H1 (cell line): ENCODE measurements around the gene PLCB1. TPM values are rescaled to one million over a fixed set of nuclear protein-coding genes. Genes with fewer than 3 reads are reported as not detected.

Source experiments
- CTCF ChIA-PET: fragments of 300-600 bp; sonication (Branson Sonifier 250); formaldehyde crosslinking; loops from one replicate; lab custom pipeline; 2021; ENCODE audit not compliant: partially characterized antibody; lab: Charles Lee
- POLR2A ChIA-PET: fragments of 300-600 bp; sonication (Branson Sonifier 250); formaldehyde crosslinking; loops from one replicate; lab custom pipeline; 2021; ENCODE audit warnings: inconsistent platforms; ENCODE audit not compliant: partially characterized antibody; lab: Charles Lee
- DNase-seq, 2 experiments: peaks; one replicate each; pipeline versions ENCODE4 v3.0.0 to v3.0.0-alpha.2; 2010 to 2022; ENCODE audit warnings: low spot score in 2 of 2, low read depth in 1 of 2, mixed read lengths in 1 of 2
- FAIRE-seq: peaks from 2 replicates; lab custom pipeline; 2011; peaks lifted over from hg19 to GRCh38; lab: Jason Lieb, UNC
- H2AFZ ChIP-seq: 2 replicates; pipeline ENCODE4 v1.8.1; 2012; ENCODE audit warnings: low read length, inconsistent platforms
- H2AK5ac ChIP-seq: 2 replicates; pipeline ENCODE4 v1.6.1; 2013; ENCODE audit warnings: low read depth, low read length
- H2BK120ac ChIP-seq: replicated peaks from 2 replicates; pipeline ENCODE3; 2013; ENCODE audit warnings: low read depth, low read length, inconsistent platforms
- H2BK12ac ChIP-seq: 2 replicates; pipeline ENCODE4 v1.6.1; 2013; ENCODE audit warnings: low read depth, low read length
- H2BK15ac ChIP-seq: 2 replicates; pipeline ENCODE4 v1.6.1; 2013; ENCODE audit warnings: low read length
- H2BK20ac ChIP-seq: 2 replicates; pipeline ENCODE4 v1.6.1; 2013; ENCODE audit warnings: low read length
- H2BK5ac ChIP-seq: 2 replicates; pipeline ENCODE4 v1.6.1; 2013; ENCODE audit warnings: low read depth, low read length
- H3K14ac ChIP-seq: 2 replicates; pipeline ENCODE4 v1.6.1; 2013; ENCODE audit warnings: inconsistent platforms; ENCODE audit not compliant: insufficient read length
- H3K18ac ChIP-seq: 2 replicates; pipeline ENCODE4 v1.6.1; 2013; ENCODE audit warnings: low read length; ENCODE audit errors: extremely low read depth
- H3K23ac ChIP-seq: 2 replicates; pipeline ENCODE4 v1.6.1; 2013; ENCODE audit warnings: inconsistent platforms; ENCODE audit not compliant: insufficient read length
- H3K23me2 ChIP-seq: 2 replicates; pipeline ENCODE4 v1.6.1; 2013; ENCODE audit warnings: low read depth, low read length
- H3K27ac ChIP-seq: 2 replicates; pipeline ENCODE4 v1.6.1; 2011; ENCODE audit warnings: low read depth, low read length, inconsistent platforms
- H3K27me3 ChIP-seq, 4 experiments: replicated peaks in 1 of 4; 1 replicate in 1 of 4; 2 replicates in 3 of 4; pipeline versions ENCODE4 v1.6.1 to v1.8.1; 2011 to 2013; ENCODE audit warnings: low read length in 3 of 4, mild to moderate bottlenecking in 3 of 4, inconsistent platforms in 2 of 4, mixed read lengths in 2 of 4, moderate library complexity in 1 of 4; ENCODE audit not compliant: control insufficient read depth in 3 of 4, insufficient read depth in 3 of 4; ENCODE audit errors: extremely low read depth in 1 of 4
- H3K36me3 ChIP-seq, 4 experiments: 2 replicates each; pipeline versions ENCODE4 v1.6.1 to v1.8.1; 2011 to 2013; ENCODE audit warnings: mild to moderate bottlenecking in 4 of 4, low read length in 3 of 4, moderate library complexity in 2 of 4, control low read depth in 1 of 4, inconsistent platforms in 1 of 4; ENCODE audit not compliant: insufficient read depth in 4 of 4, control insufficient read depth in 2 of 4
- H3K4ac ChIP-seq: replicated peaks from 2 replicates; pipeline ENCODE3; 2013; ENCODE audit warnings: low read length, low read depth, mixed read lengths, inconsistent platforms; ENCODE audit not compliant: insufficient read length
- H3K4me1 ChIP-seq, 4 experiments: replicated peaks in 1 of 4; 1 replicate in 1 of 4; 2 replicates in 3 of 4; pipeline versions ENCODE4 v1.6.1 to v1.8.1; 2011 to 2013; ENCODE audit warnings: low read length in 3 of 4, inconsistent platforms in 2 of 4, mixed read lengths in 1 of 4; ENCODE audit not compliant: insufficient read depth in 4 of 4, control insufficient read depth in 3 of 4
- H3K4me2 ChIP-seq, 2 experiments: 2 replicates each; pipeline versions ENCODE4 v1.6.1 to v1.8.1; 2011 to 2013; ENCODE audit warnings: low read depth in 2 of 2, low read length in 2 of 2, control low read depth in 1 of 2, inconsistent platforms in 1 of 2, mild to moderate bottlenecking in 1 of 2; ENCODE audit not compliant: insufficient read depth in 1 of 2
- H3K4me3 ChIP-seq, 4 experiments: fragments of 200-600, 300-600 bp in 1 of 4; sonication (generic), shearing (Covaris generic), sonication (Bioruptor Twin) in 1 of 4; 2 replicates each; pipeline versions ENCODE4 v1.5.1 to v1.8.1; 2011 to 2016; ENCODE audit warnings: low read length in 4 of 4, low read depth in 3 of 4, control low read depth in 2 of 4, inconsistent platforms in 2 of 4, mild to moderate bottlenecking in 2 of 4, mixed read lengths in 1 of 4, moderate library complexity in 1 of 4; ENCODE audit not compliant: insufficient read depth in 2 of 4; ENCODE audit errors: extremely low read depth in 1 of 4
- H3K56ac ChIP-seq: replicated peaks from 2 replicates; pipeline ENCODE3; 2013; ENCODE audit warnings: low read depth, mild to moderate bottlenecking, mixed read lengths, low read length, inconsistent platforms; ENCODE audit not compliant: insufficient read length
- H3K79me1 ChIP-seq: 2 replicates; pipeline ENCODE4 v1.6.1; 2013; ENCODE audit warnings: low read depth, low read length, control low read depth
- H3K79me2 ChIP-seq, 2 experiments: 2 replicates each; pipeline versions ENCODE4 v1.6.1 to v1.8.1; 2012 to 2013; ENCODE audit warnings: low read length in 2 of 2, mild to moderate bottlenecking in 2 of 2, inconsistent platforms in 1 of 2; ENCODE audit not compliant: insufficient read depth in 2 of 2, control insufficient read depth in 1 of 2
- H3K9ac ChIP-seq, 4 experiments: replicated peaks in 1 of 4; 1 replicate in 1 of 4; 2 replicates in 3 of 4; pipeline versions ENCODE4 v1.6.1 to v1.8.1; 2011 to 2013; ENCODE audit warnings: low read depth in 3 of 4, low read length in 3 of 4, control low read depth in 2 of 4, mild to moderate bottlenecking in 2 of 4, moderate library complexity in 2 of 4, inconsistent platforms in 1 of 4; ENCODE audit errors: extremely low read depth in 1 of 4
- H3K9me3 ChIP-seq, 2 experiments: 2 replicates each; pipeline versions ENCODE4 v1.6.1 to v1.8.1; 2012 to 2013; ENCODE audit warnings: mild to moderate bottlenecking in 2 of 2, moderate library complexity in 2 of 2, control low read depth in 1 of 2, inconsistent platforms in 1 of 2, low read depth in 1 of 2, low read length in 1 of 2, mixed read lengths in 1 of 2; ENCODE audit not compliant: insufficient read depth in 2 of 2
- H4K20me1 ChIP-seq, 2 experiments: replicated peaks in 1 of 2; 2 replicates each; pipeline versions ENCODE3 to v1.8.1; 2011 to 2013; ENCODE audit warnings: inconsistent platforms in 2 of 2, low read length in 2 of 2, mild to moderate bottlenecking in 1 of 2; ENCODE audit not compliant: insufficient read depth in 2 of 2, control insufficient read depth in 1 of 2
- H4K5ac ChIP-seq: 2 replicates; pipeline ENCODE4 v1.6.1; 2013; ENCODE audit warnings: low read length, low read depth, mixed read lengths, inconsistent platforms; ENCODE audit not compliant: insufficient read length
- H4K8ac ChIP-seq: 2 replicates; pipeline ENCODE4 v1.8.0; 2013; ENCODE audit warnings: mild to moderate bottlenecking, moderate library complexity, low read length, inconsistent platforms; ENCODE audit not compliant: insufficient read depth; ENCODE audit errors: extremely low read depth
- H4K91ac ChIP-seq: replicated peaks from 2 replicates; pipeline ENCODE3; 2013; ENCODE audit warnings: low read length, mixed read lengths, inconsistent platforms; ENCODE audit not compliant: insufficient read length
- RAD21 ChIP-seq, 2 experiments: IDR thresholded peaks in 1 of 2; conservative IDR thresholded peaks in 1 of 2; 2 replicates each; pipeline ENCODE4 v1.6.1; 2011; ENCODE audit warnings: low read depth in 2 of 2, low read length in 2 of 2, improper control_type of control experiment in 1 of 2, inconsistent platforms in 1 of 2, mild to moderate bottlenecking in 1 of 2, moderate library complexity in 1 of 2
- TCF12 ChIP-seq: IDR thresholded peaks from 2 replicates; pipeline ENCODE4 v1.6.1; 2011; ENCODE audit warnings: low read depth, mild to moderate bottlenecking, low read length
- WGBS, 2 experiments: shearing (Covaris generic) in 1 of 2; methylation state at CpG; one replicate each; pipeline versions ENCODE4 v1.1.6 to v1.1.7; 2013 to 2015; ENCODE audit warnings: low lambda C conversion rate in 2 of 2, mixed read lengths in 2 of 2, inconsistent platforms in 1 of 2, low coverage in 1 of 2, missing lambda C conversion rate in 1 of 2; ENCODE audit not compliant: insufficient replicate concordance in 2 of 2, insufficient coverage in 1 of 2, insufficient read length in 1 of 2; ENCODE audit errors: extremely low coverage in 1 of 2, missing lambda C conversion rate in 1 of 2; 5-methylcytosine and 5-hydroxymethylcytosine counted together
- polyA plus RNA-seq, 7 experiments: library from polyadenylated mRNA; depleted of rRNA in 3 of 7; stranded (reverse) in 5 of 7; unstranded in 2 of 7; fragments of >200 nt in 5 of 7; fragments of 200-250 nt in 2 of 7; gene quantifications; 1 replicate in 5 of 7; 2 replicates in 1 of 7; 4 replicates in 1 of 7; pipeline versions ENCODE4 v1.2.1 to v1.2.3, GENCODE V29; 2011 to 2013; ENCODE audit warnings: missing spikeins in 2 of 7, mixed read lengths in 2 of 7
- total RNA-seq: library from RNA; stranded (reverse); fragmentation: NEBNext Ultra II Directional; extraction: Animal tissue kit (Norgen Biotek cat#: 25700); gene quantifications from 2 replicates; pipeline ENCODE4 v1.2.1, GENCODE V29; 2021
- TF ChIP-seq, protein P1 (sequence below): IDR thresholded peaks from 2 replicates; pipeline ENCODE4 v1.6.1; 2011; ENCODE audit warnings: low read length, improper control_type of control experiment

PLCB1 gene
- total and polyA plus RNA-seq, 2 of the 8 experiments (the other 6 are each of a cell fraction or from before 2014, with no cell fraction given) = 2.6 to 9.1 TPM

- H3K79me2 ChIP-seq = no peaks in the 10 kb centered on the region
- no peaks in the 10 kb centered on the region for H3K9me3 ChIP-seq
- H3K4me2 ChIP-seq = no peak overlapping the region
- H3K4ac ChIP-seq = peak overlapping the region; percentile 85
- H2BK15ac ChIP-seq = no peak overlapping the region
- H4K91ac ChIP-seq = no peak overlapping the region
- H2BK120ac ChIP-seq = no peak overlapping the region
- H2BK5ac ChIP-seq = no peak overlapping the region
- no peak overlapping the region for H3K14ac ChIP-seq
- no peak overlapping the region for H2AFZ ChIP-seq
- ChIA-PET CTCF (no interaction called here), POLR2A (no interaction called here)
- H2AK5ac ChIP-seq = no peak overlapping the region
- no peak overlapping the region for H3K27ac ChIP-seq
- H3K9ac ChIP-seq = no peak overlapping the region
- no peaks in the 10 kb centered on the region; a peak in 1 of 7 replicates for H3K4me1 ChIP-seq
- H4K5ac ChIP-seq = no peak overlapping the region
- H3K23ac ChIP-seq = no peak overlapping the region
- H4K8ac ChIP-seq = no peak overlapping the region
- FAIRE-seq = no peak
- DNase-seq = no peak
- no peak overlapping the region for H3K18ac ChIP-seq
- H4K20me1 ChIP-seq = no peaks in the 10 kb centered on the region
- H2BK20ac ChIP-seq = no peak overlapping the region
- H3K36me3 ChIP-seq = no peaks in the 10 kb centered on the region
- H3K27me3 ChIP-seq = no peaks in the 10 kb centered on the region
- no peak overlapping the region for H3K4me3 ChIP-seq
- 91% methylated on average over 5 of the region's 5 CpGs; no CpG with 5 or more reads in 1 of the 2 experiments for WGBS, 2 experiments
- no peaks in the 10 kb centered on the region; the same call in 1 of the 2 replicates for H3K23me2 ChIP-seq
- no peak overlapping the region for H2BK12ac ChIP-seq
- H3K79me1 ChIP-seq = no peaks in the 10 kb centered on the region
- no peak overlapping the region for H3K56ac ChIP-seq
- TF ChIP-seq, protein P1, sequence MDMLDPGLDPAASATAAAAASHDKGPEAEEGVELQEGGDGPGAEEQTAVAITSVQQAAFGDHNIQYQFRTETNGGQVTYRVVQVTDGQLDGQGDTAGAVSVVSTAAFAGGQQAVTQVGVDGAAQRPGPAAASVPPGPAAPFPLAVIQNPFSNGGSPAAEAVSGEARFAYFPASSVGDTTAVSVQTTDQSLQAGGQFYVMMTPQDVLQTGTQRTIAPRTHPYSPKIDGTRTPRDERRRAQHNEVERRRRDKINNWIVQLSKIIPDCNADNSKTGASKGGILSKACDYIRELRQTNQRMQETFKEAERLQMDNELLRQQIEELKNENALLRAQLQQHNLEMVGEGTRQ = no peak
- TF ChIP-seq TCF12 (no peak), RAD21 (IDR thresholded peaks at IDR 0.05 in 1 of 2, conservative IDR thresholded peaks at IDR 0.05 in 1 of 2; ENCODE audit: low read depth in 2 of 2, low read length in 2 of 2) (no peak)
Measured at GRCh38 chr20:8151372-8151771, 19.3 kb downstream of the PLCB1 start.
